Keratinocyte (primary cell): ENCODE results near the gene NFIC.

Source experiments
- CTCF ChIP-seq, 3 experiments: IDR thresholded peaks in 1 of 3; conservative IDR thresholded peaks in 1 of 3; optimal IDR thresholded peaks in 1 of 3; 2 replicates in 2 of 3; 3 replicates in 1 of 3; pipeline versions ENCODE3 to v1.5.1; 2011; ENCODE audit warnings: low read length in 3 of 3, mild to moderate bottlenecking in 3 of 3, moderate library complexity in 2 of 3, control low read depth in 1 of 3, inconsistent platforms in 1 of 3; ENCODE audit not compliant: insufficient read depth in 2 of 3; ENCODE audit errors: extremely low read depth in 1 of 3
- EZH2 ChIP-seq: IDR thresholded peaks from one replicate; pipeline ENCODE4 v1.6.1; 2012; ENCODE audit warnings: inconsistent platforms, mild to moderate bottlenecking, low read length, moderate library complexity

GRCh38 chr19:3415695-3416094 lies 49.3 kb downstream of the NFIC start:
- TF ChIP-seq CTCF (optimal IDR thresholded peaks at IDR 0.05 in 1 of 3, IDR thresholded peaks at IDR 0.05 in 1 of 3, conservative IDR thresholded peaks at IDR 0.05 in 1 of 3; ENCODE audit: extremely low read depth in 1 of 3, insufficient read depth in 2 of 3, low read length in 3 of 3) (no peak), EZH2 (no peak)
